Peyer's patch (tissue), 4 donors: ENCODE measurements around the gene POTEI. TPM values are rescaled to one million over a fixed set of nuclear protein-coding genes. Genes with fewer than 3 reads are reported as not detected.
A peak's percentile ranks its signal among the peaks of the same experiment; 100 is the strongest.
"Not testable (repeated sequence)": the region's sequence is repeated elsewhere in the genome, so short reads cannot be mapped to it uniquely, and the experiment has no call there.

Experiments used
- DNase-seq, 3 donors: peaks; one replicate each; pipeline ENCODE4 v3.0.0-alpha.2; 2017 to 2019
- H3K27ac ChIP-seq, 4 donors: fragments of 200-600 bp; sonication (generic); one replicate each; pipeline ENCODE4 v1.5.1; 2016 to 2019
- H3K27me3 ChIP-seq, 2 donors: fragments of 200-600 bp; sonication (generic); one replicate each; pipeline ENCODE4 v1.5.1; 2019
- H3K36me3 ChIP-seq, 3 donors: fragments of 200-600 bp; sonication (generic); one replicate each; pipeline ENCODE4 v1.5.1; 2016 to 2019
- H3K4me1 ChIP-seq, 4 donors: fragments of 200-600 bp; sonication (generic); one replicate each; pipeline ENCODE4 v1.5.1; 2016 to 2019
- H3K4me3 ChIP-seq, 4 donors: fragments of 200-600 bp; sonication (generic); 1 replicate in 3 of 4; 2 replicates in 1 of 4; pipeline ENCODE4 v1.5.1; 2016 to 2019; ENCODE audit warnings: mild to moderate bottlenecking in 1 of 4
- H3K9me3 ChIP-seq, 4 donors: fragments of 200-600 bp; sonication (generic); one replicate each; pipeline ENCODE4 v1.5.1; 2016 to 2019; ENCODE audit warnings: mild to moderate bottlenecking in 1 of 4
- small RNA-seq, 2 donors: library from RNA; depleted of rRNA; stranded (forward); fragments of <200 nt; gene quantifications; one replicate each; pipeline ENCODE3, GENCODE V24; 2016
- total RNA-seq, 4 donors: library from RNA; depleted of rRNA; stranded (reverse); fragments of >200 nt; gene quantifications; one replicate each; pipeline ENCODE4 v1.1.0, GENCODE V29; 2016
- TF ChIP-seq, protein P1 (sequence below), 6 experiments: fragments of 450-650 bp in 4 of 6; fragments of 200-600 bp in 2 of 6; sonication (generic) in 1 of 6; IDR thresholded peaks; one replicate each; pipeline ENCODE4 v1.5.1; 2017 to 2019; ENCODE audit warnings: antibody characterized with exemption in 6 of 6, mild to moderate bottlenecking in 3 of 6, moderate library complexity in 1 of 6

The POTEI gene
- total RNA-seq, 4 donors from 2014 or later: 0.53 TPM; not detected in 3

DNA sequence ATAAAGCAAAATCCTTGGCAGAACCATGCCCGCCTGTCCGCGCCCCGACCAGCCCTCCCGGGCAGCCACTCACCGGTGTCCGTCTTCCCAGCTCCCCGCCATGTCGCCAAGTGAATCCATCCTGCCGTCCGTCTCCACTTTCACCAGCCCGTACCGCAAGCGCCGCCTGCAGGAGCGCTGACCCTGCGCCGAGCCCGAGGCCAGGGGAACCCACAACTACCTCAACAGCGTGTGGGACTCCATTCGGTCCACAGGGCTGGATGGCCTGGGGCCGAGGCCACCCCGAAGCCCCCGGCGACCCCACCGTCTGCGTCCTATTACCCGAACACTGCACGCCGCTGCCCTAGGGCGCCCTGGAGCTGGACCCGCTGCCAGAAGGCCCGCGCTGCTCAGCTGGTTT, 81.5 kb downstream of the POTEI start:
- TF ChIP-seq, protein P1, sequence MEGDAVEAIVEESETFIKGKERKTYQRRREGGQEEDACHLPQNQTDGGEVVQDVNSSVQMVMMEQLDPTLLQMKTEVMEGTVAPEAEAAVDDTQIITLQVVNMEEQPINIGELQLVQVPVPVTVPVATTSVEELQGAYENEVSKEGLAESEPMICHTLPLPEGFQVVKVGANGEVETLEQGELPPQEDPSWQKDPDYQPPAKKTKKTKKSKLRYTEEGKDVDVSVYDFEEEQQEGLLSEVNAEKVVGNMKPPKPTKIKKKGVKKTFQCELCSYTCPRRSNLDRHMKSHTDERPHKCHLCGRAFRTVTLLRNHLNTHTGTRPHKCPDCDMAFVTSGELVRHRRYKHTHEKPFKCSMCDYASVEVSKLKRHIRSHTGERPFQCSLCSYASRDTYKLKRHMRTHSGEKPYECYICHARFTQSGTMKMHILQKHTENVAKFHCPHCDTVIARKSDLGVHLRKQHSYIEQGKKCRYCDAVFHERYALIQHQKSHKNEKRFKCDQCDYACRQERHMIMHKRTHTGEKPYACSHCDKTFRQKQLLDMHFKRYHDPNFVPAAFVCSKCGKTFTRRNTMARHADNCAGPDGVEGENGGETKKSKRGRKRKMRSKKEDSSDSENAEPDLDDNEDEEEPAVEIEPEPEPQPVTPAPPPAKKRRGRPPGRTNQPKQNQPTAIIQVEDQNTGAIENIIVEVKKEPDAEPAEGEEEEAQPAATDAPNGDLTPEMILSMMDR (IDR thresholded peaks at IDR 0.05): peak in 4 of 6 experiments; percentile 36 to 47 (median 44)
- not testable (repeated sequence) for H3K9me3 ChIP-seq, H3K27me3 ChIP-seq, H3K27ac ChIP-seq, H3K36me3 ChIP-seq, H3K4me1 ChIP-seq
- peak; percentile 49 to 83 (median 66) for DNase-seq
- peak overlapping the region; percentile 18 to 52 (median 38) for H3K4me3 ChIP-seq

DNA sequence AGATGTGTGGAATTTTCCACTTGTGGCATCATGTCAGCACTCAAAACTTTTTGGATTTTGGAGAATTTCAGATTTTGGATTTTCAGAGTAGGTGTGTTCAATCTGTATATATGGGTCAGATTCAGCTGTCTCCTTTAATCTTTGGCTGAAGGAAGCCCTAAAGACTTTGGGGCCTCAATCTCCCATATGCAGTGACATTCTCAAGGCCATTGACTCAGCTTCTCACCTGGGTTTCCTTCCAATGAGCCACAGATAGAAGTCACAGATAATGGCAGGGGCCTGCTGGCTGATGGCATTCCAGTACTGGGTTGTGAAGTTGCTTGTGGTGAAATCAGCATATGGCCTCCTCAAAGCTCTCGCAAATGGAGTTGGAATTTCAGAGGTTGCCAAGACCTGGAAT, 90.3 kb downstream of the POTEI start:
- H3K4me3 ChIP-seq, H3K4me1 ChIP-seq, H3K36me3 ChIP-seq, H3K27me3 ChIP-seq, H3K9me3 ChIP-seq, DNase-seq, H3K27ac ChIP-seq: not testable (repeated sequence)

DNA sequence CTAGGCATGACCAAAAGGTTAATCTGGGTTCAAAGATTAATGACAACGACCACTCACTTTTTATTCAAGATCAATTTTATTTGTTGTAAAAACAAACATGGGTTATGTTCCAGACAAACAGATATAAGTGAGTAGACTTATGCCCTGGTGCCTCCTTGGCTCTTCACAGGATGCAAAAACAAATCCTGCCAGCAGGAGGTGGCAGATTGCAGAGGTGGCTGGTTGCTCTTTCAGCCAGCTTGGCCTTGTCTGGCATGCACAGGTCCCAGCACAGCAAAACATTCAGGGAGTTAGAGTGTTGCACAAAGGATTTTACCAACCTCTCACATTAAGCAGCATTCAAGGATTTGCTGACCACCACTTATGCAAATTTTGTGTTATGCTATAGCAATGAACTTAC, 92.4 kb downstream of the POTEI start:
- not testable (repeated sequence) for H3K4me3 ChIP-seq, H3K27ac ChIP-seq, H3K27me3 ChIP-seq, H3K4me1 ChIP-seq, H3K9me3 ChIP-seq, H3K36me3 ChIP-seq
- DNase-seq: peak in 2 of 3 donors; percentile 19 to 56

Small RNA genes lying within 50 kb of the gene (small RNA-seq; reads per million reads assigned to genes)
- 0 reads per million in 2 donors for gene RF00017
- gene RNU6-473P: 0 reads per million in 2 donors

Other genes with a start within 250 kb of the POTEI start
- 10 to 100 TPM; 41.9 to 99.9 (median 62.8) TPM for gene IMP4, start 166.4 kb downstream of the POTEI start, total RNA-seq
- 100 to 1,000 TPM; 137 to 208 (median 169) TPM for gene PTPN18, start 153.3 kb downstream of the POTEI start, total RNA-seq
- gene CFC1B, start 11.9 kb upstream of the POTEI start, total RNA-seq: not detected
- gene CFC1, start 90.2 kb upstream of the POTEI start, total RNA-seq: not detected
- gene POTEJ, start 102.1 kb upstream of the POTEI start, total RNA-seq: 1 to 10 TPM in 1 of 4 donors, not detected in 3; 1.7 TPM
- gene GPR148, start 219.7 kb upstream of the POTEI start, total RNA-seq: not detected
- 1 to 10 TPM in 1 of 4 donors, under 1 TPM in 2, not detected in 1; 0.13 to 1.1 (median 0.70) TPM for gene AMER3, start 246.2 kb upstream of the POTEI start, total RNA-seq